H1 (cell line): Measurements from ENCODE around the gene MAPK9. TPM values are rescaled to one million over a fixed set of nuclear protein-coding genes. Genes with fewer than 3 reads are reported as not detected.

Experiments
- CHD7 ChIP-seq: fragments of 300-600 bp; sonication (generic); IDR thresholded peaks from 2 replicates; pipeline ENCODE4 v1.7.1; 2012; ENCODE audit warnings: low read length, moderate library complexity, mild to moderate bottlenecking, inconsistent platforms; ENCODE audit not compliant: insufficient replicate concordance
- polyA plus RNA-seq, 7 experiments: library from polyadenylated mRNA; depleted of rRNA in 3 of 7; stranded (reverse) in 5 of 7; unstranded in 2 of 7; fragments of >200 nt in 5 of 7; fragments of 200-250 nt in 2 of 7; gene quantifications; 1 replicate in 5 of 7; 2 replicates in 1 of 7; 4 replicates in 1 of 7; pipeline versions ENCODE4 v1.2.1 to v1.2.3, GENCODE V29; 2011 to 2013; ENCODE audit warnings: missing spikeins in 2 of 7, mixed read lengths in 2 of 7
- total RNA-seq: library from RNA; stranded (reverse); fragmentation: NEBNext Ultra II Directional; extraction: Animal tissue kit (Norgen Biotek cat#: 25700); gene quantifications from 2 replicates; pipeline ENCODE4 v1.2.1, GENCODE V29; 2021

MAPK9 gene
- total and polyA plus RNA-seq, 2 of the 8 experiments (the other 6 are each of a cell fraction or from before 2014, with no cell fraction given): 22.3 to 43.7 TPM

DNA sequence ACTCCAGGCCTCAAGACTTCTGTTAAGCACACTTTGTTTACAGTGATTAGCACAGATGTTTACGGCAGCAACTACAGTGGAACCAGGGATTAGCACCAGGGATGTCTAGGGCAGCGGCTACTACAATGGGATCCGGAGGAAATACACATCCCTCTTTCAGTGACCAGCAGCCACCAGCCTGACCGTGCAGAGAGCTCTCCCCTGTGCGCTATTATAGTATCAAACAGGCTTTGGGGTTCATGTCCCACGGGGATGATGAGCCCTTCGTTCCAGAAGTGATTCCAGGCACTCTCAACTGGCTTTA is 39.7 kb upstream of the MAPK9 start (continued):
- TF ChIP-seq CHD7: peak; percentile 41
